Measurements from ENCODE around the gene NETO1.

The NETO1 gene

DNA sequence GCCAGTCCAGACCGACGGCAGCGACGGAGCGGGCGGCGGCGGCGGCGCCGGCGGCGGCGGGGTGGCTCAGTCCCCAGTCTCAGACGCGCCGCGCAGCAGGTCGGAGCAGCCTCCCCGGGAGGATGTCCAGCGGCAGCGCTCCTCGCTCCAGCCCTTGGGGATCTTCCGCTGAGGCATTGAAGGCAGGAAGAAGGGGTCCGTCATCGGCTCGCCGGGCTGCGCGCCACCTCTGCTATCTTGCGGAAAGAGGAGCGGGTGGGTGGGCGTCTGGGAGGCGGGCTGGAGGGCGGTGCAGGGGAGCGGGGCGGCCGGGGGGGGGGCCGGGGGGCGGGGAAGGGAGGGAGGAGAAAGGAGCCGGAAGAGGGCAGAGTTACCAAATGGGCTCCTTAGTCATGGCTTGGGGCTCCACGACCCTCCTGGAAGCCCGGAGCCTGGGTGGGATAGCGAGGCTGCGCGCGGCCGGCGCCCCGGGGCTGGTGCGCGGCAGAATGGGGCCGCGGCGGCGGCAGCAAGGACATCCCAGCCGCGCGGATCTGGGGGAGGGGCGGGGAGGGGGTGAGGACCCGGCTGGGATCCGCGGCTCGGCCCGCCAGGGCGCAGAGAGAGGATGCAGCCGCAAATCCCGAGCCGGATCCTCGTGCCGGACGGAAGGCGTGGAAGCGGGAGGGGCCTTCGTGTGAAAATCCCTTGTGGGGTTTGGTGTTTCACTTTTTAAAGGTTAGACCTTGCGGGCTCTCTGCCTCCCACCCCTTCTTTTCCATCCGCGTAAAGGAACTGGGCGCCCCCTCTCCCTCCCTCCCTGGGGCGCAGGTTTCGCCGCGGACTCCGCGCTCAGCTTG, at the start of gene NETO1:
NETO1 (minus strand) TSS at position 242 of the 839 bp plus-strand sequence. CDS start 696 bp downstream, outside the sequence.
- no peak for FAIRE-seq
- TF ChIP-seq, protein P1, sequence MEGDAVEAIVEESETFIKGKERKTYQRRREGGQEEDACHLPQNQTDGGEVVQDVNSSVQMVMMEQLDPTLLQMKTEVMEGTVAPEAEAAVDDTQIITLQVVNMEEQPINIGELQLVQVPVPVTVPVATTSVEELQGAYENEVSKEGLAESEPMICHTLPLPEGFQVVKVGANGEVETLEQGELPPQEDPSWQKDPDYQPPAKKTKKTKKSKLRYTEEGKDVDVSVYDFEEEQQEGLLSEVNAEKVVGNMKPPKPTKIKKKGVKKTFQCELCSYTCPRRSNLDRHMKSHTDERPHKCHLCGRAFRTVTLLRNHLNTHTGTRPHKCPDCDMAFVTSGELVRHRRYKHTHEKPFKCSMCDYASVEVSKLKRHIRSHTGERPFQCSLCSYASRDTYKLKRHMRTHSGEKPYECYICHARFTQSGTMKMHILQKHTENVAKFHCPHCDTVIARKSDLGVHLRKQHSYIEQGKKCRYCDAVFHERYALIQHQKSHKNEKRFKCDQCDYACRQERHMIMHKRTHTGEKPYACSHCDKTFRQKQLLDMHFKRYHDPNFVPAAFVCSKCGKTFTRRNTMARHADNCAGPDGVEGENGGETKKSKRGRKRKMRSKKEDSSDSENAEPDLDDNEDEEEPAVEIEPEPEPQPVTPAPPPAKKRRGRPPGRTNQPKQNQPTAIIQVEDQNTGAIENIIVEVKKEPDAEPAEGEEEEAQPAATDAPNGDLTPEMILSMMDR (IDR thresholded peaks at IDR 0.05; ENCODE audit: insufficient read depth, missing control alignments), result no peak
- DNase-seq (ENCODE audit: insufficient read length, low spot score), result peak; percentile 61

DNA sequence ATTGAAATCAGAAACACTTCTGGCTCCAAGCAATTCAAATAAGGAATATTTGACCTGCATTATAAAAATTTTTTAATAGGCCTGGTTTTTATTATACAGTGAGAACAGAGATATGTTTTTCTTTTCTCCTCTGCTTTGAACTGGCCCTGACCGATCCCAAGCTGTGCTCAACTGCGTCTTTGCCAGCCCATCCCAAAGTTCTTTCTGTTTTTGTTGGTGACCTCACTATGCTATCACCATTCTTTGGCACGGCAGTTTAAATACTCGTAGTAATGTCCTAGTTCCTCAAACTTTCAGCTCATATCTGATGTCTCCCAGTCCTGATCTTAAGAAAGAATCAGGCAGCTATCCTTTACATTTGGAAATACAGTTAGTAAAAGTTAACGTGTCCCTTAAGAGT, 42.3 kb upstream of the NETO1 start:
- FAIRE-seq (no peak), DNase-seq (ENCODE audit: insufficient read length, low spot score) (no peak)
- TF ChIP-seq, protein P1 (IDR thresholded peaks at IDR 0.05; ENCODE audit: insufficient read depth, missing control alignments), result no peak

- TF ChIP-seq, protein P1 (IDR thresholded peaks at IDR 0.05; ENCODE audit: insufficient read depth, missing control alignments), result no peak
- DNase-seq (ENCODE audit: insufficient read length, low spot score) (no peak), FAIRE-seq (peak; percentile 98)
These were observed 40.4 kb upstream of the NETO1 start for GRCh38 chr18:72908181-72908580.

DNA sequence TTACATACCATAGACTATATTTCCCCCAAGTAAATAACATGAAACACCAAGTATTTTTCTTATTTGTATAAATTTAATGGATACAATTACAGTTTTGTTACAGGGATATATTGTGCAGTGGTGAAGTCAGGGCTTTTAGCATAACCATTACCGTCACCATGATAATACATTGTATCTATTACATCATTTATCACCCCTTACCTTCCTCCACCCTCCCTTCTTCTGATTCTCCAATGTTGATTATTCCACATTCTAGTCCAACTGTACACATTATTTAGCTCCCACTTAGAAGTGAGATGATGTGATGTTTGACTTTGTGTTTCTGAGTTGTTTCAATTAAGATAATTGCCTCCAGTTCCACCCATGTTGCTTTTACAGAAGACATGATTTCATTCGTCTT, 35.2 kb upstream of the NETO1 start:
- FAIRE-seq (peak; percentile 98), DNase-seq (ENCODE audit: insufficient read length, low spot score) (no peak)
- TF ChIP-seq, protein P1 (IDR thresholded peaks at IDR 0.05; ENCODE audit: insufficient read depth, missing control alignments), result no peak

DNA sequence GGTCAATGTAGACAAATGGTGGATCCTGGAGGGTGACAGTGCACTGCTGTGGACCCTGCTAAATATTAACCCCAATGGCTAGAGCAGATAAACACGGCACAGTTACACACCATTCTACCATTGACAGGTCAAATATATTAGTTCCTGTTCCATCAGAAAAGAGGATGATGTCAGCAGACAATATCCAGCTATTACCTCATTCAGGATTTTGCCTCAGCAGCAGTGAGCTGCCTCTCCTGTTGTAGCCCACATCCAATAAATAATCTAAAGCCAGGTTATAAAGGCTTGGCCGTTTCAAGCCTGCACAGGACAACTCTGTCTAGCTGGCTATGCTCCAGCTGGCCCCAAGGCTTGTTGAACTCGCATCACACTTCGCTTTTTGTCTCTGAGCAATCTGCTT, 31.6 kb upstream of the NETO1 start:
- TF ChIP-seq, protein P1 (IDR thresholded peaks at IDR 0.05; ENCODE audit: insufficient read depth, missing control alignments), result no peak
- DNase-seq (ENCODE audit: insufficient read length, low spot score) (no peak), FAIRE-seq (peak; percentile 94)

DNA sequence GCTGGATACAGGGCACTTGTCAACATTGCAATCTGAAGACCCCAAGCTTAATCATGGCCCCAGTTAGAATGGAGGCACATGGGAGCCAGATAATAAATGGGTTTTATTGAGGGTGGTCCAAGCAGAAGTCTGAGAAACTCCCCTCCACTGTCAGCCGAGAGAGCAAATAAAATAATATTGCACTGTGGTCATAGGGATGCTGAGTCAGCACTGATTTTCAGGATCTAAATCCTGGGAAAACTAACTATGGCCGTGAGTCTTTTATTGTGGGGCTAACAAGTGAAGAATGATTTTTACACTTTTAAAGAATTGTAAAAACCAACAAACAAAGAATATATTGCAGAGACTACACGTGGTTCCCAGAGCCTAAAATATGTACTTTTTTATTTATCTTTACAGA, 31.1 kb upstream of the NETO1 start:
- TF ChIP-seq, protein P1 (IDR thresholded peaks at IDR 0.05; ENCODE audit: insufficient read depth, missing control alignments), result no peak
- no peak for FAIRE-seq
- DNase-seq (ENCODE audit: insufficient read length, low spot score), result no peak

GRCh38 chr18:72895548-72895947, 27.8 kb upstream of the NETO1 start:
- no peak for FAIRE-seq

More at GRCh38 chr18:72895548-72895947, 27.8 kb upstream of the NETO1 start:
- TF ChIP-seq, protein P1 (IDR thresholded peaks at IDR 0.05; ENCODE audit: insufficient read depth, missing control alignments), result no peak
- DNase-seq (ENCODE audit: insufficient read length, low spot score), result no peak

All from D721Med (cell line).